ENCODE results near the gene PDSS2. TPM values are rescaled to one million over a fixed set of nuclear protein-coding genes. Genes with fewer than 3 reads are reported as not detected.
"Not testable (repeated sequence)": the region's sequence is repeated elsewhere in the genome, so short reads cannot be mapped to it uniquely, and the experiment has no call there.

The PDSS2 gene
- total RNA-seq, 1 donor from 2014 or later, result 13.0 TPM

- DNase-seq (ENCODE audit: low spot score); H3K36me3 Mint-ChIP-seq (ENCODE audit: low read depth); H3K27me3 Mint-ChIP-seq (ENCODE audit: low read depth); H3K9me3 Mint-ChIP-seq; intact Hi-C loops (cut with micrococcal nuclease); H3K4me3 Mint-ChIP-seq (ENCODE audit: low read depth); H3K4me1 Mint-ChIP-seq (ENCODE audit: low read depth); H3K27ac Mint-ChIP-seq: not testable (repeated sequence)
Observed at GRCh38 chr6:107285683-107286082, 173.7 kb downstream of the PDSS2 start.

DNA sequence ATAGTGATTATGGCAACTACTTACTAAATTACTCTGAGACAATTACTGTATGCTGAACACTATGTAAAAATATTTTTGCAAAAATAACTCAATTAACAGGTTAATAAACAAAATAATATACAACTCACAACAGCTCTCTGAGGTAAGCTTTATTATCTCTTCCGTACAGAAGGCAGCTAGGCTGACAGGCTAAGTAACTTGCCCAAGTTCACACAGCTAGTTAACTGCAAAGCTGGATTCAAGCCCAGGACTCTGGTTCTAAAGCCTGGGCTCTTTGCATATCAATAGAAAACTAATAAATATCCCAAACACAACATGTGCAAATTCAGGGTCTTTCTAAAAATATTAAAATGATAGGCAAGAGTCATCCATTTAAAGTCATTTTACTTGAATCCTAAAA is 174.6 kb downstream of the PDSS2 start:
- Mint-ChIP-seq H3K27me3 (ENCODE audit: low read depth) (no peaks in the 10 kb centered on the region), H3K9me3 (no peaks in the 10 kb centered on the region), H3K36me3 (ENCODE audit: low read depth) (no peaks in the 10 kb centered on the region), H3K27ac (no peak overlapping the region), H3K4me1 (ENCODE audit: low read depth) (no peaks in the 10 kb centered on the region), H3K4me3 (ENCODE audit: low read depth) (no peak overlapping the region)
- DNase-seq (ENCODE audit: low spot score), result no peak
- intact Hi-C loops (cut with micrococcal nuclease), result no loop called here

DNA sequence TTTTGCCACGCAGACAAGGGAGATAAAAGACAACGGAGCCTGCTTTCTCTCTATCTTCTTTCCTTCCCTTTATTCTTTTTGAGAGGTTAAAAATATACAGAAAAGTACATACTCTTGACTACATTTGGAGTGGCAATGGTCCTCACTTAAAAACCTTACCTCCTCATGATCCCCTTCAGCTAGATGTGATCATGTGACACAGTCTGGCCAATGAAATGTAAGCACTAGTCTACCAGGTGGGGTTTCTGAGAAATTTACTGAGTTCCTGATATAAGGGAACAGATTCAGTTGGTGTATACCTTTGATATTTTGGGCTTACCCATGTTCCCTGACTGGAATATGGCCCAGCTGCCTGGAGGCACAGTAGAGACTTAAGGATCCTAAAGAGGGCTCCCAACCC is 178.6 kb downstream of the PDSS2 start:
- DNase-seq (ENCODE audit: low spot score), result no peak
- Mint-ChIP-seq H3K9me3 (no peaks in the 10 kb centered on the region), H3K27me3 (ENCODE audit: low read depth) (no peaks in the 10 kb centered on the region), H3K27ac (no peak overlapping the region), H3K36me3 (ENCODE audit: low read depth) (no peaks in the 10 kb centered on the region), H3K4me1 (ENCODE audit: low read depth) (no peaks in the 10 kb centered on the region), H3K4me3 (ENCODE audit: low read depth) (no peak overlapping the region)
- intact Hi-C loops (cut with micrococcal nuclease), result no loop called here

- H3K4me3 Mint-ChIP-seq (ENCODE audit: low read depth); intact Hi-C loops (cut with micrococcal nuclease); H3K27ac Mint-ChIP-seq; H3K4me1 Mint-ChIP-seq (ENCODE audit: low read depth); H3K27me3 Mint-ChIP-seq (ENCODE audit: low read depth); H3K36me3 Mint-ChIP-seq (ENCODE audit: low read depth); H3K9me3 Mint-ChIP-seq; DNase-seq (ENCODE audit: low spot score): not testable (repeated sequence)
Observed at GRCh38 chr6:107280001-107280400, 179.4 kb downstream of the PDSS2 start.

- peaks cover 1% of the 10 kb centered on the region for H3K4me1 Mint-ChIP-seq (ENCODE audit: low read depth)
- no peak overlapping the region for H3K27ac Mint-ChIP-seq
- no peaks in the 10 kb centered on the region for H3K27me3 Mint-ChIP-seq (ENCODE audit: low read depth)
- H3K36me3 Mint-ChIP-seq (ENCODE audit: low read depth), result no peaks in the 10 kb centered on the region
- no peak overlapping the region for H3K4me3 Mint-ChIP-seq (ENCODE audit: low read depth)
- DNase-seq (ENCODE audit: low spot score), result no peak
- no peaks in the 10 kb centered on the region for H3K9me3 Mint-ChIP-seq
- intact Hi-C loops (cut with micrococcal nuclease), result no loop called here
Observed at GRCh38 chr6:107275330-107275865, 184.0 kb downstream of the PDSS2 start.

DNA sequence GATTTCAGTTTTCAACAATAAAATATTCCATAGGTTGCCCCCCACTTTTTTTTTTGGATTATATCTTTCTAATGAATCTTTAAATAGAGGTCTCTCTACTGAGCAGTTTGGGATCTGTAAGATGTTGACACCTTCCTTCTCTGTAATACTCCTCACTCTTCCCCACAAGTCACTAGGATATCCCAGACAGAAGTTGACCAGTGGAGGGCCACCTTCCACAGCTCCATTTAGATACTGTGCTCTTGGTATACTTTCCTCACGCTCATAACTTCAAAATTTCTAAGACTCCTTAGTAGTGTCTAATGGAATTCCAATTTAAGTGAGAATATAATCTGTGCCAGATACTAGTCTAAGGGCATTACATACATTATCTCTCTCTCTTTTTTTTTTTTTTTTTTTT is 185.1 kb downstream of the PDSS2 start:
- Mint-ChIP-seq H3K27ac (no peak overlapping the region), H3K9me3 (no peaks in the 10 kb centered on the region), H3K4me1 (ENCODE audit: low read depth) (peaks cover 1% of the 10 kb centered on the region), H3K36me3 (ENCODE audit: low read depth) (no peaks in the 10 kb centered on the region), H3K4me3 (ENCODE audit: low read depth) (no peak overlapping the region), H3K27me3 (ENCODE audit: low read depth) (no peaks in the 10 kb centered on the region)
- DNase-seq (ENCODE audit: low spot score), result no peak
- intact Hi-C loops (cut with micrococcal nuclease), result no loop called here

- no peaks in the 10 kb centered on the region for H3K36me3 Mint-ChIP-seq (ENCODE audit: low read depth)
- H3K27me3 Mint-ChIP-seq (ENCODE audit: low read depth), result no peaks in the 10 kb centered on the region
- no peak for DNase-seq (ENCODE audit: low spot score)
- intact Hi-C loops (cut with micrococcal nuclease), result no loop called here
- H3K4me1 Mint-ChIP-seq (ENCODE audit: low read depth), result peaks cover 1% of the 10 kb centered on the region
- H3K4me3 Mint-ChIP-seq (ENCODE audit: low read depth), result no peak overlapping the region
- H3K27ac Mint-ChIP-seq, result no peak overlapping the region
- no peaks in the 10 kb centered on the region for H3K9me3 Mint-ChIP-seq
Observed at GRCh38 chr6:107272246-107272645, 187.1 kb downstream of the PDSS2 start.

- Mint-ChIP-seq H3K27ac (no peak overlapping the region), H3K36me3 (ENCODE audit: low read depth) (no peaks in the 10 kb centered on the region), H3K4me3 (ENCODE audit: low read depth) (no peak overlapping the region), H3K27me3 (ENCODE audit: low read depth) (no peaks in the 10 kb centered on the region), H3K9me3 (no peaks in the 10 kb centered on the region), H3K4me1 (ENCODE audit: low read depth) (peaks cover 2% of the 10 kb centered on the region)
- DNase-seq (ENCODE audit: low spot score), result no peak
- intact Hi-C loops (cut with micrococcal nuclease), result no loop called here
Observed at GRCh38 chr6:107271208-107271790, 188.1 kb downstream of the PDSS2 start.

DNA sequence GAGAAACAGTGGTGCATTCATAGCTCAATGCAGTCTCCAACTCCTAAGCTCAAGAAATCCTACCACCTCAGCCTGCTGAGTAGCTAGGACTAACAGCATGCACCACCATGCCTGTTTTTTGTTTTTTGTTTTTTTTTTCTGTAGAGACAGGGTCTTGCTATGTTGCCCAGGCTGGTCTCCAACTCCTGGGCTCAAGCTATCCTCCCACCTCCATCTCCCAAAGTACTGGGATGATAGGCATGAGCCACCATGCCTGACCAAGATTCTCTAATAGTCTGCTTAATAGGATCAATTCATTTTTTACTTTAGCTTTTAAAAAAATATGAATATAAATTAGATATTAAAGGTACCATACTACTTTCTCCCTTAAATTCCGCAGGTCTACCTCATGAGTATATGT is 191.7 kb downstream of the PDSS2 start:
- Mint-ChIP-seq H3K4me3 (ENCODE audit: low read depth) (no peak overlapping the region), H3K27me3 (ENCODE audit: low read depth) (no peaks in the 10 kb centered on the region), H3K4me1 (ENCODE audit: low read depth) (peaks cover 1% of the 10 kb centered on the region), H3K36me3 (ENCODE audit: low read depth) (no peaks in the 10 kb centered on the region), H3K9me3 (no peaks in the 10 kb centered on the region), H3K27ac (no peak overlapping the region)
- DNase-seq (ENCODE audit: low spot score), result no peak
- intact Hi-C loops (cut with micrococcal nuclease), result no loop called here

DNA sequence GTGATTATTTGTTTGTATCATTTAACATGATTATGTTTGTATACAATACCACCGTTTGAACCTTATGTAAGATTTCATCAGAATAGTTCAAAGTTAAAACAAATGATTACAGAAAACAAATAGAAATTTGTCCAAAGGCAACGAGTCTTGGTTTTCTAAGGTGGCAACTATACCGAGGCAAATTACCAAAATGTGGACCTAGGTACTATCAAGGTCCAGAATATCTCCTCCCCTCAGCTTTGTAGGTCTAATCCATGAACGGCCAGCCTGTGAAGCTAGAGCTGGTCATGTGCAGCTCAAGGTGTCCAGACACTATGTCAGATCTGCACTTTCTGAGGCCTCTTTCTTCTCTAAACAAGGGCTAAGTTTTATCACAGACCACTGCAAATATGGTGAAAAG is 192.4 kb downstream of the PDSS2 start:
- intact Hi-C loops (cut with micrococcal nuclease), result no loop called here
- Mint-ChIP-seq H3K27me3 (ENCODE audit: low read depth) (no peaks in the 10 kb centered on the region), H3K36me3 (ENCODE audit: low read depth) (no peaks in the 10 kb centered on the region), H3K27ac (no peak overlapping the region), H3K9me3 (no peaks in the 10 kb centered on the region), H3K4me1 (ENCODE audit: low read depth) (peaks cover 1% of the 10 kb centered on the region), H3K4me3 (ENCODE audit: low read depth) (no peak overlapping the region)
- no peak for DNase-seq (ENCODE audit: low spot score)

GRCh38 chr6:107266563-107266962 is 192.8 kb downstream of the PDSS2 start:
- Mint-ChIP-seq H3K27ac (no peak overlapping the region), H3K9me3 (no peaks in the 10 kb centered on the region), H3K4me1 (ENCODE audit: low read depth) (peaks cover 1% of the 10 kb centered on the region), H3K4me3 (ENCODE audit: low read depth) (no peak overlapping the region), H3K36me3 (ENCODE audit: low read depth) (no peaks in the 10 kb centered on the region), H3K27me3 (ENCODE audit: low read depth) (no peaks in the 10 kb centered on the region)
- DNase-seq (ENCODE audit: low spot score), result no peak
- intact Hi-C loops (cut with micrococcal nuclease), result no loop called here

DNA sequence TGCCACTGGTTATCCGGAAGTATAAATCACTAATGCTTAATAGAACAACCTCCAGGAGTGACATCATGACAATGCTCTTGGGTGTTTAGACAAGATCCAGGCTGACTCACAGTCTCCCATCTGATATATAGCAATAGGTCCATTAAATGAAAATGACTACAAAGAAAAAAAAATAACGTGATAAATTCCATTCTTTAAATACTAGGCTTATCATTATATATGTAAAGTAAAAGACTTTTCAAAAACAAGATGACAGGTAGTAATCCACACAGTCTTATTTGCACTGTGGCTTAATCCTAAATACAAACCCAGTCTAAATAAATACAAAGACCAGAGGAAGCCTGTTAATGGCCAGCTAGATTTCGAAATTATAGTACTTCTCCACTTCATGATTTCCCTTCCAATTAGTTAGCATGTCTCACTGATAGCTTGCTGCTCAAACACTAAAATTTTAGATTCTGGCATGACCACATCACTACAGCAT is 195.0 kb downstream of the PDSS2 start:
- no peak for DNase-seq (ENCODE audit: low spot score)
- Mint-ChIP-seq H3K27ac (no peak overlapping the region), H3K9me3 (no peaks in the 10 kb centered on the region), H3K27me3 (ENCODE audit: low read depth) (no peaks in the 10 kb centered on the region), H3K4me3 (ENCODE audit: low read depth) (no peak overlapping the region), H3K36me3 (ENCODE audit: low read depth) (no peaks in the 10 kb centered on the region), H3K4me1 (ENCODE audit: low read depth) (peaks cover 1% of the 10 kb centered on the region)
- intact Hi-C loops (cut with micrococcal nuclease), result no loop called here

DNA sequence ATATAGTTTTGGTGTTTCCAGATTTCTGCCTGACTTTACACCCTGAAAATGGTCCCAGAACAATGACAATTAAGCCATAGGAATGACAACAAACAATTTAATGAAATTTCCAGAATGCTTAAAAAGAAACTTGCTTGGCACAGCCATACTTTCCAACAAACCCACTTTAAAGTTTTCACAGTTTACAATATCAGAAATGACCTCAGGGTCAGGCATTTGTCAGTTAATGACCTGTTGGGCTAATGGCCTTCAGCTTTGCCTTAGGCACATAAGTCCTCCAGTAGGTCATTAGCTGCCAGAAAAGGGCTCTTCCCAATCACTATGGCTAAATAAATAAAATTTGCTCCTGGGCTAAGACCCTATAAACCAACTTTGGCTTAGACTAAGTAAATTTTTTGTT is 199.4 kb downstream of the PDSS2 start:
- H3K9me3 Mint-ChIP-seq, result no peaks in the 10 kb centered on the region
- H3K27me3 Mint-ChIP-seq (ENCODE audit: low read depth), result no peaks in the 10 kb centered on the region
- H3K4me3 Mint-ChIP-seq (ENCODE audit: low read depth), result no peak overlapping the region
- H3K27ac Mint-ChIP-seq, result no peak overlapping the region
- H3K36me3 Mint-ChIP-seq (ENCODE audit: low read depth), result no peaks in the 10 kb centered on the region
- H3K4me1 Mint-ChIP-seq (ENCODE audit: low read depth), result no peaks in the 10 kb centered on the region
- no peak for DNase-seq (ENCODE audit: low spot score)
- intact Hi-C loops (cut with micrococcal nuclease), result no loop called here

GRCh38 chr6:107248147-107248546 is 211.2 kb downstream of the PDSS2 start:
- H3K9me3 Mint-ChIP-seq, result no peaks in the 10 kb centered on the region
- H3K36me3 Mint-ChIP-seq (ENCODE audit: low read depth), result no peaks in the 10 kb centered on the region
- H3K27ac Mint-ChIP-seq, result no peak overlapping the region
- H3K27me3 Mint-ChIP-seq (ENCODE audit: low read depth), result no peaks in the 10 kb centered on the region
- H3K4me1 Mint-ChIP-seq (ENCODE audit: low read depth), result no peaks in the 10 kb centered on the region
- DNase-seq (ENCODE audit: low spot score), result no peak
- intact Hi-C loops (cut with micrococcal nuclease), result no loop called here
- no peak overlapping the region for H3K4me3 Mint-ChIP-seq (ENCODE audit: low read depth)

Data from activated T-helper 2 cell treated with anti-CD3 and anti-CD28 coated beads, Interferon-gamma antibody, Interleukin-2, Interleukin-4, amounts not matched to agents 10 μg/mL and 5 μg/mL and 100 μg/mL, durations not matched to agents 14 hours and 24 hours and 36 hours (primary cell).